HEK293 (cell line): ENCODE data around the gene BCAP31.

Experiments used
- CTCF ChIA-PET: fragments of 350-600 bp; formaldehyde crosslinking; extraction: SDS; loops from one replicate; lab custom pipeline; 2021; ENCODE audit warnings: antibody characterized with exemption; lab: Yijun Ruan, JAX
- POLR2A ChIA-PET: fragments of 300-600 bp; formaldehyde crosslinking; extraction: SDS; loops from one replicate; lab custom pipeline; 2020; ENCODE audit warnings: antibody characterized with exemption, inconsistent platforms; lab: Yijun Ruan, JAX
- H3K27ac ChIP-seq: fragments of 200-500 bp; sonication (Bioruptor generic); 2 replicates; pipeline ENCODE4 v1.5.1; 2014; ENCODE audit warnings: low read depth, low read length, control low read depth, inconsistent platforms; ENCODE audit errors: extremely low read depth
- H3K36me3 ChIP-seq, 2 experiments: fragments of 200-500 bp in 1 of 2; sonication (Bioruptor generic) in 1 of 2; 1 replicate in 1 of 2; 2 replicates in 1 of 2; pipeline ENCODE4 v1.5.1; 2014 to 2017; ENCODE audit warnings: inconsistent platforms in 2 of 2, low read length in 2 of 2; ENCODE audit not compliant: control insufficient read depth in 2 of 2, insufficient read depth in 1 of 2
- H3K4me1 ChIP-seq: fragments of 200-500 bp; sonication (Bioruptor generic); 2 replicates; pipeline ENCODE4 v1.5.1; 2014; ENCODE audit warnings: mild to moderate bottlenecking, low read length, inconsistent platforms; ENCODE audit not compliant: control insufficient read depth, insufficient read depth
- H3K4me3 ChIP-seq: 2 replicates; pipeline ENCODE4 v1.5.1; 2011; ENCODE audit warnings: low read depth, mild to moderate bottlenecking, control low read depth, low read length, moderate library complexity
- H3K9me3 ChIP-seq: fragments of 200-500 bp; sonication (Bioruptor generic); 2 replicates; pipeline ENCODE4 v1.5.1; 2014; ENCODE audit warnings: low read depth, low read length, inconsistent platforms; ENCODE audit not compliant: control insufficient read depth, insufficient read depth
- BCL11B ChIP-seq: fragments of 450-650 bp; formaldehyde crosslinking; IDR thresholded peaks from 2 replicates; pipeline ENCODE4 v1.5.1; 2016; ENCODE audit warnings: low read depth, missing biosample characterization, missing genetic modification characterization
- BCL6B ChIP-seq: fragments of 450-650 bp; formaldehyde crosslinking; IDR thresholded peaks from 2 replicates; pipeline ENCODE4 v1.5.1; 2017; ENCODE audit warnings: missing biosample characterization, missing genetic modification characterization
- EGR2 ChIP-seq: fragments of 450-650 bp; formaldehyde crosslinking; IDR thresholded peaks from 2 replicates; pipeline ENCODE4 v1.5.1; 2016; ENCODE audit warnings: low read depth, missing biosample characterization, missing genetic modification characterization
- FEZF1 ChIP-seq: fragments of 450-650 bp; formaldehyde crosslinking; IDR thresholded peaks from 2 replicates; pipeline ENCODE4 v1.5.1; 2016; ENCODE audit warnings: missing biosample characterization, missing genetic modification characterization
- HOXD13 ChIP-seq: sonication (generic); formaldehyde crosslinking; IDR thresholded peaks from 2 replicates; pipeline ENCODE4 v1.8.0; 2022; ENCODE audit warnings: missing genetic modification reagents, borderline replicate concordance
- KLF8 ChIP-seq: fragments of 450-650 bp; formaldehyde crosslinking; IDR thresholded peaks from 2 replicates; pipeline ENCODE4 v1.5.1; 2016; ENCODE audit warnings: missing biosample characterization, missing genetic modification characterization
- PBX3 ChIP-seq: sonication (generic); formaldehyde crosslinking; IDR thresholded peaks from 2 replicates; pipeline ENCODE4 v1.8.1; 2022; ENCODE audit warnings: mild to moderate bottlenecking, moderate library complexity, missing genetic modification reagents
- RBAK ChIP-seq: fragments of 450-650 bp; formaldehyde crosslinking; IDR thresholded peaks from 2 replicates; pipeline ENCODE4 v1.5.1; 2016; ENCODE audit warnings: missing biosample characterization, missing genetic modification characterization
- SCRT2 ChIP-seq: fragments of 450-650 bp; formaldehyde crosslinking; IDR thresholded peaks from 2 replicates; pipeline ENCODE4 v1.5.1; 2016; ENCODE audit warnings: missing biosample characterization, missing genetic modification characterization
- ZBTB20 ChIP-seq: fragments of 450-650 bp; formaldehyde crosslinking; IDR thresholded peaks from 2 replicates; pipeline ENCODE4 v1.5.1; 2016; ENCODE audit warnings: missing biosample characterization, missing genetic modification characterization
- ZBTB26 ChIP-seq: fragments of 450-650 bp; formaldehyde crosslinking; optimal IDR thresholded peaks from 2 replicates; pipeline ENCODE3; 2016; ENCODE audit warnings: missing biosample characterization, mild to moderate bottlenecking, missing genetic modification characterization
- ZFP3 ChIP-seq: fragments of 450-650 bp; formaldehyde crosslinking; IDR thresholded peaks from 2 replicates; pipeline ENCODE4 v1.5.1; 2016; ENCODE audit warnings: low read depth, missing biosample characterization, missing genetic modification characterization
- ZNF148 ChIP-seq: fragments of 450-650 bp; formaldehyde crosslinking; IDR thresholded peaks from 2 replicates; pipeline ENCODE4 v1.5.0; 2017; ENCODE audit warnings: missing biosample characterization, missing genetic modification characterization, borderline replicate concordance
- ZNF174 ChIP-seq: fragments of 450-650 bp; formaldehyde crosslinking; IDR thresholded peaks from 2 replicates; pipeline ENCODE4 v1.5.0; 2017; ENCODE audit warnings: missing biosample characterization, mild to moderate bottlenecking, missing genetic modification characterization
- ZNF26 ChIP-seq: fragments of 450-650 bp; formaldehyde crosslinking; IDR thresholded peaks from 2 replicates; pipeline ENCODE4 v1.5.1; 2016; ENCODE audit warnings: missing biosample characterization, missing genetic modification characterization
- ZNF302 ChIP-seq: fragments of 450-650 bp; formaldehyde crosslinking; IDR thresholded peaks from 2 replicates; pipeline ENCODE4 v1.5.1; 2016; ENCODE audit warnings: missing biosample characterization, missing genetic modification characterization, low read depth
- ZNF324 ChIP-seq: fragments of 450-650 bp; formaldehyde crosslinking; IDR thresholded peaks from 2 replicates; pipeline ENCODE4 v1.5.1; 2016; ENCODE audit warnings: missing biosample characterization, missing genetic modification characterization
- ZNF362 ChIP-seq: fragments of 450-650 bp; formaldehyde crosslinking; IDR thresholded peaks from 2 replicates; pipeline ENCODE4 v1.5.1; 2016; ENCODE audit warnings: missing biosample characterization, missing genetic modification characterization
- ZNF473 ChIP-seq: fragments of 450-650 bp; formaldehyde crosslinking; IDR thresholded peaks from 2 replicates; pipeline ENCODE4 v1.5.1; 2017; ENCODE audit warnings: missing biosample characterization, missing genetic modification characterization
- ZNF501 ChIP-seq: fragments of 450-650 bp; formaldehyde crosslinking; IDR thresholded peaks from 2 replicates; pipeline ENCODE4 v1.5.1; 2016; ENCODE audit warnings: missing biosample characterization, missing genetic modification characterization
- ZNF558 ChIP-seq: fragments of 450-650 bp; formaldehyde crosslinking; IDR thresholded peaks from 2 replicates; pipeline ENCODE4 v1.5.1; 2016; ENCODE audit warnings: missing biosample characterization, missing genetic modification characterization
- ZNF571 ChIP-seq: fragments of 450-650 bp; formaldehyde crosslinking; IDR thresholded peaks from 2 replicates; pipeline ENCODE4 v1.5.0; 2017; ENCODE audit warnings: missing biosample characterization, missing genetic modification characterization
- ZNF621 ChIP-seq: fragments of 450-650 bp; formaldehyde crosslinking; IDR thresholded peaks from 2 replicates; pipeline ENCODE4 v1.5.1; 2017; ENCODE audit warnings: missing biosample characterization, missing genetic modification characterization
- ZNF629 ChIP-seq: fragments of 450-650 bp; formaldehyde crosslinking; IDR thresholded peaks from 2 replicates; pipeline ENCODE4 v1.5.1; 2017; ENCODE audit warnings: missing biosample characterization, missing genetic modification characterization
- ZNF654 ChIP-seq: fragments of 450-650 bp; formaldehyde crosslinking; IDR thresholded peaks from 2 replicates; pipeline ENCODE4 v1.5.1; 2016; ENCODE audit warnings: low read depth, missing biosample characterization, missing genetic modification characterization
- ZNF76 ChIP-seq: fragments of 450-650 bp; formaldehyde crosslinking; IDR thresholded peaks from 2 replicates; pipeline ENCODE4; 2016; ENCODE audit warnings: low read depth, missing biosample characterization, missing genetic modification characterization, borderline replicate concordance
- ZNF776 ChIP-seq: fragments of 450-650 bp; formaldehyde crosslinking; IDR thresholded peaks from 2 replicates; pipeline ENCODE4 v1.5.0; 2017; ENCODE audit warnings: missing biosample characterization, missing genetic modification characterization, borderline replicate concordance
- ZXDB ChIP-seq: fragments of 450-650 bp; formaldehyde crosslinking; IDR thresholded peaks from 2 replicates; pipeline ENCODE4 v1.5.1; 2016; ENCODE audit warnings: missing biosample characterization, missing genetic modification characterization

The BCAP31 gene

GRCh38 chrX:153763989-153764755, 40.0 kb upstream of the BCAP31 start, which contains the start of gene PLXNB3:
TSS of gene PLXNB3 (plus strand) at chrX:153764249. CDS start at chrX:153765536, 1,287 bp downstream.
- ChIA-PET CTCF (interaction anchor here (0.6 to 6.5 kb wide), 14 partner anchors 9 to 269 kb away, joined by 3 to 63 read pairs (median 4); partner anchors contain the start of genes IDH3G and SSR4), POLR2A (interaction anchor here (1.1 kb wide), 1 partner anchor 181 kb away, joined by 3 read pairs; the partner anchor contains the start of gene RENBP)
- H3K9me3 ChIP-seq = no peaks in the 10 kb centered on the region
- H3K27ac ChIP-seq = no peak within 1 kb of the TSS
- H3K4me1 ChIP-seq = 0 out of 2 replicates have a peak, but pooled peaks cover 3% of the 10 kb centered on the region
- H3K36me3 ChIP-seq = no peaks in the 10 kb centered on the region
- H3K4me3 ChIP-seq = no peak within 1 kb of the TSS
- peak; percentile 96 for TF ChIP-seq ZNF654 (tag by site-specific recombination)
- TF ChIP-seq ZNF629 (tag by site-specific recombination) = 0 out of 2 replicates have a peak, but pooled peaks have one; percentile 36
- TF ChIP-seq EGR2 = no peak
- 0 out of 2 replicates have a peak, but pooled peaks have one; percentile 80 for TF ChIP-seq PBX3 (CRISPR knock-in tag)
- TF ChIP-seq ZNF776 (tag by site-specific recombination) = no peak
- no peak for TF ChIP-seq ZNF362 (tag by site-specific recombination)
- TF ChIP-seq ZNF558 (tag by site-specific recombination) = no peak
- TF ChIP-seq ZBTB26 (tag by site-specific recombination) = peak; percentile 15
- no peak for TF ChIP-seq BCL6B
- no peak for TF ChIP-seq ZNF571 (tag by site-specific recombination)
- no peak for TF ChIP-seq HOXD13 (CRISPR knock-in tag)
- TF ChIP-seq ZXDB (tag by site-specific recombination) = no peak
- no peak for TF ChIP-seq ZNF501 (tag by site-specific recombination)
- TF ChIP-seq ZNF324 (tag by site-specific recombination) = 0 out of 2 replicates have a peak, but pooled peaks have one; percentile 26
- TF ChIP-seq ZBTB20 (tag by site-specific recombination) = no peak
- TF ChIP-seq KLF8 (tag by site-specific recombination) = peak; percentile 48
- TF ChIP-seq ZNF76 = peak; percentile 87
- TF ChIP-seq RBAK = no peak
- TF ChIP-seq ZNF621 = no peak
- TF ChIP-seq ZNF174 (tag by site-specific recombination) = no peak
- no peak for TF ChIP-seq BCL11B
- no peak for TF ChIP-seq FEZF1
- no peak for TF ChIP-seq ZNF473 (tag by site-specific recombination)
- TF ChIP-seq SCRT2 (tag by site-specific recombination) = no peak
- no peak for TF ChIP-seq ZFP3 (tag by site-specific recombination)
- TF ChIP-seq ZNF302 = no peak
- TF ChIP-seq ZNF26 (tag by site-specific recombination) = no peak
- no peak for TF ChIP-seq ZNF148 (tag by site-specific recombination)
